SJCRH30 (cell line): Measurements from ENCODE around the gene ATG10. TPM values are rescaled to one million over a fixed set of nuclear protein-coding genes. Genes with fewer than 3 reads are reported as not detected.
"Not testable (repeated sequence)": the region's sequence is repeated elsewhere in the genome, so short reads cannot be mapped to it uniquely, and the experiment has no call there.

Experiments
- DNase-seq, 2 experiments: peaks; one replicate each; pipeline ENCODE4 v3.0.0-alpha.2; 2015 to 2020
- H3K27ac ChIP-seq: fragments of 250-450 bp; sonication (Bioruptor Pico); 2 replicates; pipeline ENCODE4 v1.5.1; 2020; ENCODE audit warnings: mild to moderate bottlenecking, moderate library complexity
- H3K27me3 ChIP-seq: fragments of 250-450 bp; sonication (Bioruptor Pico); 2 replicates; pipeline ENCODE4 v1.5.1; 2020; ENCODE audit warnings: mild to moderate bottlenecking, moderate library complexity
- H3K36me3 ChIP-seq: fragments of 250-450 bp; sonication (Bioruptor Pico); 2 replicates; pipeline ENCODE4 v1.5.1; 2020; ENCODE audit warnings: mild to moderate bottlenecking, moderate library complexity
- H3K4me1 ChIP-seq: fragments of 250-450 bp; sonication (Bioruptor Pico); 2 replicates; pipeline ENCODE4 v1.5.1; 2020; ENCODE audit warnings: mild to moderate bottlenecking, moderate library complexity
- H3K4me3 ChIP-seq: fragments of 250-450 bp; sonication (Bioruptor Pico); 2 replicates; pipeline ENCODE4 v1.5.1; 2020; ENCODE audit warnings: mild to moderate bottlenecking, moderate library complexity
- H3K9me3 ChIP-seq: fragments of 250-450 bp; sonication (Bioruptor Pico); replicated peaks from 2 replicates; pipeline ENCODE4 v1.5.1; 2020; ENCODE audit warnings: mild to moderate bottlenecking, moderate library complexity
- total RNA-seq: library from RNA; depleted of rRNA; stranded (reverse); fragments of >200 nt; shearing (Covaris generic); gene quantifications from 2 replicates; pipeline ENCODE4 v1.2.3, GENCODE V29; 2014

The ATG10 gene
- total RNA-seq, 1 experiment from 2014 or later: 12.1 TPM

DNA sequence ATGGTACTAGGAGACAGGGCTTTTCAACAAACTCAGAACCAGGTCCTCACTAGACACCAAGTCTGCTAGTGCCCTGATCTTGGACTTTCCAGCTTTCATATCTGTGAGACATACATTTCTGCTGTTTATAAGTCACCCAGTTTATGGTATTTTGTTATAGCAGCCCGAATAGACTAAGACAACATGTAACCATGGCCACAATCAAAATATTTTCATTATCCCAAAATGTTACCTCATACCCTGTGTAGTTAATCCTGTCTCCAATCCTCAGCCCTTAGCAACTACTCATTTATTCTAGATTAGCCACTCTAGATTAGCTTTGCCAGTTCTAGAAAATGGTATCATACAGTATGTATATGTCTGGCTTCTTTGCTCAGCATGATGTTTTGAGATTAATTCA is 6.3 kb upstream of the ATG10 start:
- no peaks in the 10 kb centered on the region for H3K9me3 ChIP-seq
- no peaks in the 10 kb centered on the region for H3K36me3 ChIP-seq
- no peaks in the 10 kb centered on the region for H3K4me1 ChIP-seq
- DNase-seq: no peak
- no peak overlapping the region for H3K4me3 ChIP-seq
- H3K27ac ChIP-seq: no peak overlapping the region
- no peaks in the 10 kb centered on the region; the same call in 1 of the 2 replicates for H3K27me3 ChIP-seq

- Histone ChIP-seq H3K27me3 (no peaks in the 10 kb centered on the region), H3K9me3 (no peaks in the 10 kb centered on the region), H3K36me3 (no peaks in the 10 kb centered on the region), H3K27ac (no peak overlapping the region), H3K4me3 (no peak overlapping the region), H3K4me1 (peaks cover 7% of the 10 kb centered on the region)
- no peak for DNase-seq
Measured at GRCh38 chr5:81969226-81969625, 2.6 kb upstream of the ATG10 start.

- H3K36me3 ChIP-seq: no peaks in the 10 kb centered on the region
- no peak overlapping the region for H3K4me3 ChIP-seq
- H3K4me1 ChIP-seq: peaks cover 7% of the 10 kb centered on the region
- no peak for DNase-seq
- no peak overlapping the region for H3K27ac ChIP-seq
- H3K9me3 ChIP-seq: no peaks in the 10 kb centered on the region
- no peaks in the 10 kb centered on the region for H3K27me3 ChIP-seq
Measured at GRCh38 chr5:81969912-81970311, 1.9 kb upstream of the ATG10 start.

DNA sequence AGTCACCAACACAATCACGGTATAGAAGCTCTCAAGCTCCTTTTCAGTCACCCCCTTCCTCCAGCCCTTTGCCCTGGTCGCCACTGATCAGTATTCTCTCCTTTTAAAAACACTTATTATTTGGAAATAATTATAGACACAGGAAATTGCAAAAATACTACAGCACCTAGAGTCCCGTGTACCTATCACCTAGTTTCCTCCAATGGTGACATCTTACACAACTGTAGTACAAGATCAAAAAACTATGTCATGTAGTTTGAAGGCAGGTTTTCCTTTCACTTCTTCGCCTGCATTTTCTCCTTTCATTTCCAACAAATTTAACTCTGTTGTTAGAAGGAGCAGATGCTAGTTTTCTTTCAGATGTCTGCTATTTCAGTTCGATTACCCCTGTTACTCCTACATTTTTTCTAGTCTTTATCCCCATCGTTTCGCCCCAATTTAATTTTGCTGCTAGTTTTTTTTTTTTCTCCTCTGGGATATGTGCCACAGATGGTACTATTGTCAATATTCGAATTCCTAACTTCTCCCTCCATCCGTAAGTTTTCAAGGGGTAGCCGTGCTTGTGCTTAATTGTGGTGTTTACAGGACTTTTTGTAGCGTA is 612 bp upstream of the ATG10 start:
- Histone ChIP-seq H3K27ac (peak overlapping the region; percentile 97), H3K27me3 (no peaks in the 10 kb centered on the region), H3K36me3 (no peaks in the 10 kb centered on the region), H3K4me3 (peak overlapping the region; percentile 77), H3K4me1 (peaks cover 7% of the 10 kb centered on the region), H3K9me3 (no peaks in the 10 kb centered on the region)
- DNase-seq: peak; percentile 7 to 58

GRCh38 chr5:81972492-81972783 is 615 bp downstream of the ATG10 start:
- Histone ChIP-seq H3K4me3 (peak overlapping the region; percentile 77), H3K4me1 (peaks cover 7% of the 10 kb centered on the region), H3K9me3 (no peaks in the 10 kb centered on the region), H3K27me3 (no peaks in the 10 kb centered on the region), H3K27ac (peak overlapping the region; percentile 97), H3K36me3 (no peaks in the 10 kb centered on the region)
- DNase-seq: no peak

GRCh38 chr5:81980160-81980559 is 8.3 kb downstream of the ATG10 start:
- H3K27ac ChIP-seq: no peak overlapping the region
- peaks cover 7% of the 10 kb centered on the region for H3K36me3 ChIP-seq
- DNase-seq: no peak

GRCh38 chr5:81980598-81981260 is 8.9 kb downstream of the ATG10 start:
- Histone ChIP-seq H3K27me3 (no peaks in the 10 kb centered on the region), H3K4me3 (no peak overlapping the region), H3K4me1 (no peaks in the 10 kb centered on the region), H3K9me3 (no peaks in the 10 kb centered on the region), H3K36me3 (peaks cover 7% of the 10 kb centered on the region), H3K27ac (no peak overlapping the region)
- DNase-seq: no peak

More at GRCh38 chr5:81980160-81980559, 8.3 kb downstream of the ATG10 start:
- H3K4me3 ChIP-seq: no peak overlapping the region
- H3K4me1 ChIP-seq: no peaks in the 10 kb centered on the region
- H3K9me3 ChIP-seq: no peaks in the 10 kb centered on the region
- no peaks in the 10 kb centered on the region for H3K27me3 ChIP-seq

DNA sequence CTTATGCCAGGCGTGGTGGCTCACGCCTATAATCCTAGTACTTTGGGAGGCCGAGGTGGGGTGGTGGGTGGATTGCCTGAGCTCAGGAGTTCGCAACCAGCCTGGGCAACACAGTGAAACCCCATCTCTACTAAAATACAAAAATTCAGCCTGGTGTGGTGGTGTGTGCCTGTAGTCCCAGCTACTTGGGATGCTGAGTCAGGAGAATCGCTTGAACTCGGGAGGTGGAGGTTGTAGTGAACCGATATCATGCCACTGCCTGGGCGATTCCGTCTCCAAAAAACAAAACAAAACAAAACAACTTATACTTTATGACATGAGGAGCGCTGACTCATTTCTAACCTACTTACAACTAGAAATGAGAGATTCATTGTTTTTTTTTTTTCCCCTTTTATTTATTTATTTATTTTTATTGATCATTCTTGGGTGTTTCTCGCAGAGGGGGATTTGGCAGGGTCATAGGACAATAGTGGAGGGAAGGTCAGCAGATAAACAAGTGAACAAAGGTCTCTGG is 10.4 kb downstream of the ATG10 start:
- H3K4me3 ChIP-seq, H3K36me3 ChIP-seq, H3K27me3 ChIP-seq, DNase-seq, H3K27ac ChIP-seq, H3K4me1 ChIP-seq, H3K9me3 ChIP-seq: not testable (repeated sequence)

- H3K27me3 ChIP-seq, H3K9me3 ChIP-seq, H3K4me1 ChIP-seq, H3K27ac ChIP-seq, H3K4me3 ChIP-seq, H3K36me3 ChIP-seq, DNase-seq: not testable (repeated sequence)
Measured at GRCh38 chr5:81983148-81983547, 11.3 kb downstream of the ATG10 start.

DNA sequence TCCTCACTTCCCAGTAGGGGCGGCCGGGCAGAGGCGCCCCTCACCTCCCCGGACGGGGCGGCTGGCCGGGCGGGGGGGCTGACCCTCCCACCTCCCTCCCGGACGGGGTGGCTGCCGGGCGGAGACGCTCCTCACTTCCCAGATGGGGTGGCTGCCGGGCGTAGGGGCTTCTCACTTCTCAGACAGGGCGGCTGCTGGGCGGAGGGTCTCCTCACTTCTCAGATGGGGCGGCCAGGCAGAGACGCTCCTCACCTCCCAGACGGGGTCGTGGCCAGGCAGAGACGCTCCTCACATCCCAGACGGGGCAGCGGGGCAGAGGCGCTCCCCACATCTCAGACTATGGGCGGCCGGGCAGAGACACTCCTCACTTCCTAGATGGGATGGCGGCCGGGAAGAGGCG is 11.7 kb downstream of the ATG10 start:
- not testable (repeated sequence) for H3K9me3 ChIP-seq, H3K4me1 ChIP-seq, H3K27me3 ChIP-seq, DNase-seq, H3K36me3 ChIP-seq, H3K27ac ChIP-seq, H3K4me3 ChIP-seq

GRCh38 chr5:81986126-81986525 is 14.3 kb downstream of the ATG10 start:
- no peaks in the 10 kb centered on the region for H3K27me3 ChIP-seq
- H3K27ac ChIP-seq: no peak overlapping the region
- no peaks in the 10 kb centered on the region for H3K4me1 ChIP-seq
- no peak overlapping the region for H3K4me3 ChIP-seq
- no peak for DNase-seq
- H3K36me3 ChIP-seq: peaks cover 3% of the 10 kb centered on the region
- H3K9me3 ChIP-seq: no peaks in the 10 kb centered on the region; the same call in 1 of the 2 replicates

DNA sequence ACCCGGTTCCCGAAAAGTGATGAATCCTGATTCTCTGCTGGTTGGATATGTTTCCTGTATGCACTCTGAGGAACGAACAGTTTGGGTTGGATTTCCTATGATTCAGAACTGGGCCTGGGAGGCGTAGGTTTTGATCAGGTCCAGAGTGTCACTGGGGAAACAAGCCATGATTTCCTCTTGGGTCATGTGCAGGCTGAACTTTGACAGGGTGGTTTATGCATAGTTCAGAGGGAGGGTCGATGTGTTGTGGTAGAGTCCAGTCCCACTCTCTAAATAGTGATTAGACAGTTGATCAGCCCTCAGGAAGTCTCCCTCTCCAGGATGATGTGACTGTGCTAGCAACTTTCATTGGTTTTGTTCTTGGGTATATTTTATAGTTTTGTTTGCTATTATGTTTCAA is 17.4 kb downstream of the ATG10 start:
- Histone ChIP-seq H3K9me3 (no peaks in the 10 kb centered on the region; the same call in 1 of the 2 replicates), H3K27ac (no peak overlapping the region), H3K4me1 (no peaks in the 10 kb centered on the region), H3K36me3 (no peaks in the 10 kb centered on the region), H3K27me3 (no peaks in the 10 kb centered on the region), H3K4me3 (no peak overlapping the region)
- no peak for DNase-seq

- no peak for DNase-seq
- Histone ChIP-seq H3K36me3 (peaks cover 15% of the 10 kb centered on the region; the same call in 1 of the 2 replicates), H3K27ac (no peak overlapping the region), H3K4me1 (no peaks in the 10 kb centered on the region), H3K4me3 (no peak overlapping the region), H3K27me3 (no peaks in the 10 kb centered on the region), H3K9me3 (peaks cover 3% of the 10 kb centered on the region; the same call in 1 of the 2 replicates)
Measured at GRCh38 chr5:81994679-81995078, 22.9 kb downstream of the ATG10 start.

GRCh38 chr5:81995407-81995806 is 23.6 kb downstream of the ATG10 start:
- DNase-seq: no peak
- no peaks in the 10 kb centered on the region for H3K4me1 ChIP-seq
- H3K9me3 ChIP-seq: peaks cover 3% of the 10 kb centered on the region; the same call in 1 of the 2 replicates
- peaks cover 15% of the 10 kb centered on the region; the same call in 1 of the 2 replicates for H3K36me3 ChIP-seq
- H3K27ac ChIP-seq: no peak overlapping the region
- H3K4me3 ChIP-seq: no peak overlapping the region
- no peaks in the 10 kb centered on the region for H3K27me3 ChIP-seq

DNA sequence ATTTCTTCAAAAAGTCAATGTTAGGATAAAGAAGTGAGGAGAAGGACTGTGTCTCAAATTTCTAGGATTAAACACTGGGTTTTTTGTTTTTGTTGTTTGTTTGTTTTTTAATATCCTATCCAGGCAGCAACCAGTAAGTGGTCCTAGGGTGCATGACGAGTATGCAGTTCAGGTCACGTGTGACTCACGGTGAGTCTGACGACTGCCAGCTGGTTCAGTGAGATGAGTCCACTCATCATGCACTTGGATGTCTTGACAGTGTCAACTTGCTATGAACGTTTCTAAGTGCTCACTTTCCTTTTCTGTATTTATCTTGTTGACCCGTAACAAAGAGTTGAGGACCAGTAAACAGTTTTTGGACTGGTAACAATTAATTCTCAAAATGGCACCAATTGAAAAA is 32.7 kb downstream of the ATG10 start:
- Histone ChIP-seq H3K4me1 (no peaks in the 10 kb centered on the region), H3K36me3 (peaks cover 3% of the 10 kb centered on the region; the same call in 1 of the 2 replicates), H3K9me3 (no peaks in the 10 kb centered on the region), H3K4me3 (no peak overlapping the region), H3K27ac (no peak overlapping the region), H3K27me3 (no peaks in the 10 kb centered on the region)
- no peak for DNase-seq

DNA sequence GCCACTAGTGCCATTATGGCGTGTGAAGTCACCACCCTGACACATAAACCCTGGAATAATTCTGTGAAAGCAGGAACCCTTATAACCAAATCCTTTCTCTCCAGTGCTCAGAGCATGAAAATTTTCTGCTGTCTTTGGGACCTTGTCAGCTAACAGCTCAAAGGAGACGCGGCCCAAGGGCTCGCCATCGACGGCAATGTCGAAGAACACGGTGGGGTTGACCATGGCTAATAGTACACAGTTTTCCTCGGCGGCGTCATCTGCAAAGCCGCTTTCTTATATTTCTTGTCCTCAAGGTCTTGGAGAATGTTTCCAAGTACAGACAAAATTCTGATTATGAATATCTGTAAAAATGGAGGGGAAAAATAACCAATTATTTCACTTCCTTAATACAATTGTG is 38.0 kb downstream of the ATG10 start:
- not testable (repeated sequence) for H3K27me3 ChIP-seq, H3K36me3 ChIP-seq, H3K9me3 ChIP-seq, H3K27ac ChIP-seq, H3K4me1 ChIP-seq, H3K4me3 ChIP-seq, DNase-seq
